HCT116 (cell line): Measurements from ENCODE around the gene JAG1. TPM values are rescaled to one million over a fixed set of nuclear protein-coding genes. Genes with fewer than 3 reads are reported as not detected.

ENCODE experiments used
- ATAC-seq: fragments of 200-7000 bp; cut with Tn5 transposase; 2 replicates; pipeline ENCODE4 v1.9.1; 2020; ENCODE audit warnings: mild to moderate bottlenecking, moderate library complexity
- BruUV-seq: library from RNA; stranded (reverse); fragments of 400-500 nt; replicated peaks from 2 replicates; lab custom pipeline; 2021; lab: Mats Ljungman, UMichigan
- CTCF ChIA-PET: fragments of 300-600 bp; sonication (Branson Sonifier 250); formaldehyde crosslinking; loops from one replicate; lab custom pipeline; 2021; ENCODE audit warnings: antibody characterized with exemption; lab: Charles Lee
- POLR2A ChIA-PET: fragments of 300-600, 350-600 bp; sonication (Branson Sonifier 250); formaldehyde crosslinking; loops from one replicate; lab custom pipeline; 2021; ENCODE audit warnings: antibody characterized with exemption; lab: Charles Lee
- RAD21 ChIA-PET, 2 experiments: fragments of 300-600 bp; sonication (Branson Sonifier 250); formaldehyde crosslinking; loops; one replicate each; lab custom pipeline; 2023; ENCODE audit warnings: low total read pairs in 2 of 2; ENCODE audit not compliant: uncharacterized antibody in 2 of 2, unreplicated experiment in 2 of 2, low non-redundant PET in 1 of 2; lab: Charles Lee
- DNase-seq: peaks from one replicate; pipeline ENCODE4 v3.0.0-alpha.2; 2010; ENCODE audit warnings: low read depth, low spot score
- H2AFZ ChIP-seq: fragments of 200-600 bp; shearing (Covaris generic), sonication (generic); 2 replicates; pipeline ENCODE4 v1.6.1; 2017; ENCODE audit warnings: low read depth, mixed run types, mixed read lengths, antibody characterized with exemption, low read length; ENCODE audit not compliant: poor library complexity, severe bottlenecking
- H3K27ac ChIP-seq: 2 replicates; pipeline ENCODE4 v1.5.1; 2012; ENCODE audit warnings: low read depth, low read length
- H3K27me3 ChIP-seq: fragments of 200-600 bp; sonication (generic); 2 replicates; pipeline ENCODE4 v1.6.1; 2016; ENCODE audit warnings: mixed run types, low read length, mixed read lengths; ENCODE audit not compliant: insufficient read depth
- H3K36me3 ChIP-seq, 2 experiments: fragments of 200-500 bp in 1 of 2; fragments of 200-600 bp in 1 of 2; sonication (Bioruptor generic) in 1 of 2; sonication (generic) in 1 of 2; 2 replicates each; pipeline versions ENCODE4 v1.5.1 to v1.6.1; 2014 to 2016; ENCODE audit warnings: low read length in 2 of 2, inconsistent platforms in 1 of 2, mixed read lengths in 1 of 2, mixed run types in 1 of 2; ENCODE audit not compliant: insufficient read depth in 2 of 2, control insufficient read depth in 1 of 2
- H3K4me1 ChIP-seq, 2 experiments: fragments of 200-600 bp in 1 of 2; sonication (generic) in 1 of 2; 2 replicates each; pipeline versions ENCODE4 v1.5.1 to v1.6.1; 2012 to 2017; ENCODE audit warnings: low read length in 2 of 2, inconsistent platforms in 1 of 2, mild to moderate bottlenecking in 1 of 2, mixed read lengths in 1 of 2, mixed run types in 1 of 2, moderate library complexity in 1 of 2; ENCODE audit not compliant: insufficient read depth in 2 of 2, control insufficient read depth in 1 of 2
- H3K4me2 ChIP-seq: fragments of 200-600 bp; sonication (generic); 2 replicates; pipeline ENCODE4 v1.6.1; 2017; ENCODE audit warnings: mixed run types, low read length, mixed read lengths
- H3K4me3 ChIP-seq, 2 experiments: fragments of 200-600 bp in 1 of 2; sonication (generic) in 1 of 2; replicated peaks in 1 of 2; 2 replicates each; pipeline ENCODE4 v1.5.1; 2011 to 2016; ENCODE audit warnings: low read length in 2 of 2, control low read depth in 1 of 2, low read depth in 1 of 2, mild to moderate bottlenecking in 1 of 2, mixed read lengths in 1 of 2, mixed run types in 1 of 2
- H3K79me2 ChIP-seq: fragments of 200-600 bp; sonication (generic); 2 replicates; pipeline ENCODE4 v1.6.1; 2017; ENCODE audit warnings: mild to moderate bottlenecking, mixed run types, low read length, moderate library complexity, mixed read lengths; ENCODE audit not compliant: insufficient read depth
- H3K9ac ChIP-seq: fragments of 200-600 bp; sonication (generic); 2 replicates; pipeline ENCODE4 v1.6.1; 2016; ENCODE audit warnings: low read length, mixed read lengths
- H3K9me2 ChIP-seq: fragments of 200-600 bp; sonication (generic), shearing (Covaris generic); 2 replicates; pipeline ENCODE4 v1.6.1; 2017; ENCODE audit warnings: mixed run types, mild to moderate bottlenecking, moderate library complexity; ENCODE audit not compliant: insufficient read depth
- H3K9me3 ChIP-seq, 2 experiments: fragments of 200-500 bp in 1 of 2; fragments of 200-600 bp in 1 of 2; sonication (Bioruptor generic) in 1 of 2; sonication (generic) in 1 of 2; 2 replicates each; pipeline ENCODE4 v1.6.1; 2014 to 2017; ENCODE audit warnings: low read length in 2 of 2, mixed read lengths in 2 of 2, inconsistent platforms in 1 of 2, low read depth in 1 of 2, mild to moderate bottlenecking in 1 of 2, mixed run types in 1 of 2, moderate library complexity in 1 of 2; ENCODE audit not compliant: control insufficient read depth in 1 of 2, insufficient read depth in 1 of 2
- H4K20me1 ChIP-seq: fragments of 200-600 bp; sonication (generic), shearing (Covaris generic); 2 replicates; pipeline ENCODE4 v1.6.1; 2017; ENCODE audit warnings: mixed run types, mild to moderate bottlenecking, moderate library complexity; ENCODE audit not compliant: insufficient read depth
- CBX3 ChIP-seq: IDR thresholded peaks from 2 replicates; pipeline ENCODE4 v1.6.1; 2012; ENCODE audit warnings: low read depth
- CEBPB ChIP-seq: IDR thresholded peaks from 2 replicates; pipeline ENCODE4 v1.6.1; 2012; ENCODE audit warnings: low read depth
- EGR1 ChIP-seq: IDR thresholded peaks from 2 replicates; pipeline ENCODE4 v1.6.1; 2012; ENCODE audit warnings: low read depth
- ELF1 ChIP-seq: IDR thresholded peaks from 2 replicates; pipeline ENCODE4 v1.6.1; 2012; ENCODE audit warnings: low read depth, borderline replicate concordance
- FOSL1 ChIP-seq: IDR thresholded peaks from 2 replicates; pipeline ENCODE4 v1.6.1; 2012; ENCODE audit warnings: low read depth
- JUND ChIP-seq: IDR thresholded peaks from 2 replicates; pipeline ENCODE4 v1.6.1; 2012
- SP1 ChIP-seq: IDR thresholded peaks from 2 replicates; pipeline ENCODE4 v1.6.1; 2012; ENCODE audit warnings: low read depth
- YY1 ChIP-seq: IDR thresholded peaks from 2 replicates; pipeline ENCODE4 v1.6.1; 2011; ENCODE audit warnings: low read length, low read depth, moderate library complexity, mild to moderate bottlenecking; ENCODE audit not compliant: insufficient replicate concordance; ENCODE audit errors: extremely low read depth
- ZFX ChIP-seq: fragments of 450-650 bp; IDR thresholded peaks from 2 replicates; pipeline ENCODE4 v1.6.1; 2017
- intact Hi-C: fragments of 100-400 bp; cut with micrococcal nuclease; formaldehyde crosslinking; loops from 2 replicates; pipeline ENCODE4 v1.10.0; 2022
- total RNA-seq: library from RNA; stranded (reverse); gene quantifications from one replicate; pipeline ENCODE4 v1.2.1, GENCODE V29; 2021; ENCODE audit not compliant: unreplicated experiment
- TF ChIP-seq, protein P1 (sequence below): IDR thresholded peaks from 2 replicates; pipeline ENCODE4 v1.6.1; 2012
- TF ChIP-seq, protein P2 (sequence below): IDR thresholded peaks from 2 replicates; pipeline ENCODE4 v1.6.1; 2011; ENCODE audit warnings: mild to moderate bottlenecking, low read length, moderate library complexity; ENCODE audit not compliant: insufficient replicate concordance; ENCODE audit errors: extremely low read depth
- TF ChIP-seq, protein P3 (sequence below): IDR thresholded peaks from 2 replicates; pipeline ENCODE4 v1.6.1; 2012; ENCODE audit warnings: low read depth

JAG1 gene
- total RNA-seq, 1 experiment from 2014 or later = 31.9 TPM

DNA sequence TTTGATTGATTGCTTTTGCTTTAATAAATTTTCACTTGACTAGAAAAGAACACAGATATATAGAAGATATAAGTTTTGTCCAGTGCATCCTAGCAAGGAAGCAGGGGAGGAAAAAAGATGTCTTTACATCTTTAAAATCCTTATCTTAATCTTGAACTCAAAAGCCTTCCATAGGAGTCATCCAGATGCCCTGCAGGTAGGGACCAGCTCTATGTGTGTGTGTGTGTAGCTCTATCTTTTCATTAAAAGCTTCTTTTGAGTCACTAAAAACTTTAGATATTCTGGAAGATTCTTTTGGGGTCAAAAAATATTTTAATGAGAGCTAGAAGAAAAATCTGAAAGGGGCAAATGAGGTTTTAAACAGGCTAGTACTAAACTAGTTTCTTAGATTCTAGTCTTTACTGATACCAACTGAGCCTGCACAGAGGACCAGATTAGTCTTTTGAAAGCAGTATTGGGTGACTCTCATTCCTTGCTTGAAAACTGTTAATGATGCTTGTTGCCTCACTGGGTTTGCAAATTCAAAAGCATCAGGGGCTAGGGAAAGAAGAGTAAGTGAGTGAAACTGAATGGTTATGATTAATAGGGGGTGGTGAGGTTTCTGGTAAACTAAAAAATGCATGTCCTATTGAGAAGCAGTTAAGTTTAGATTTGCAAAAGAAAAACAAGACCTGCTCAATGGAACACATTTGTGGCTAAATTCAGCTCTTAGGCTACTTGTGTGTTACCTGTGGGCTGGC, 40.6 kb upstream of the JAG1 start:
- Histone ChIP-seq H4K20me1 (no peaks in the 10 kb centered on the region), H3K4me2 (peak overlapping the region; percentile 48; the same call in 1 of the 2 replicates), H3K4me3 (no peak overlapping the region), H2AFZ (peak overlapping the region; percentile 60), H3K4me1 (peaks cover 8 to 12% of the 10 kb centered on the region in 2 experiments; a peak in 3 of 4 replicates), H3K27me3 (no peaks in the 10 kb centered on the region), H3K9me3 (no peaks in the 10 kb centered on the region), H3K36me3 (no peaks in the 10 kb centered on the region), H3K9me2 (no peaks in the 10 kb centered on the region)
- POLR2A ChIA-PET = interaction anchor here (1.3 kb wide), 1 partner anchor 9 kb away, joined by 4 read pairs; no protein-coding TSS in a partner anchor
- CTCF ChIA-PET = no interaction called here
- TF ChIP-seq, protein P1, sequence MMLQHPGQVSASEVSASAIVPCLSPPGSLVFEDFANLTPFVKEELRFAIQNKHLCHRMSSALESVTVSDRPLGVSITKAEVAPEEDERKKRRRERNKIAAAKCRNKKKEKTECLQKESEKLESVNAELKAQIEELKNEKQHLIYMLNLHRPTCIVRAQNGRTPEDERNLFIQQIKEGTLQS = no peak
- no peak for TF ChIP-seq FOSL1
- TF ChIP-seq CEBPB = no peak
- no peak for TF ChIP-seq EGR1
- no peak for TF ChIP-seq CBX3
- TF ChIP-seq, protein P2, sequence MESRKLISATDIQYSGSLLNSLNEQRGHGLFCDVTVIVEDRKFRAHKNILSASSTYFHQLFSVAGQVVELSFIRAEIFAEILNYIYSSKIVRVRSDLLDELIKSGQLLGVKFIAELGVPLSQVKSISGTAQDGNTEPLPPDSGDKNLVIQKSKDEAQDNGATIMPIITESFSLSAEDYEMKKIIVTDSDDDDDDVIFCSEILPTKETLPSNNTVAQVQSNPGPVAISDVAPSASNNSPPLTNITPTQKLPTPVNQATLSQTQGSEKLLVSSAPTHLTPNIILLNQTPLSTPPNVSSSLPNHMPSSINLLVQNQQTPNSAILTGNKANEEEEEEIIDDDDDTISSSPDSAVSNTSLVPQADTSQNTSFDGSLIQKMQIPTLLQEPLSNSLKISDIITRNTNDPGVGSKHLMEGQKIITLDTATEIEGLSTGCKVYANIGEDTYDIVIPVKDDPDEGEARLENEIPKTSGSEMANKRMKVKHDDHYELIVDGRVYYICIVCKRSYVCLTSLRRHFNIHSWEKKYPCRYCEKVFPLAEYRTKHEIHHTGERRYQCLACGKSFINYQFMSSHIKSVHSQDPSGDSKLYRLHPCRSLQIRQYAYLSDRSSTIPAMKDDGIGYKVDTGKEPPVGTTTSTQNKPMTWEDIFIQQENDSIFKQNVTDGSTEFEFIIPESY = no peak
- TF ChIP-seq SP1 = no peak
- no peak for TF ChIP-seq JUND
- no peak for TF ChIP-seq YY1
- TF ChIP-seq, protein P3, sequence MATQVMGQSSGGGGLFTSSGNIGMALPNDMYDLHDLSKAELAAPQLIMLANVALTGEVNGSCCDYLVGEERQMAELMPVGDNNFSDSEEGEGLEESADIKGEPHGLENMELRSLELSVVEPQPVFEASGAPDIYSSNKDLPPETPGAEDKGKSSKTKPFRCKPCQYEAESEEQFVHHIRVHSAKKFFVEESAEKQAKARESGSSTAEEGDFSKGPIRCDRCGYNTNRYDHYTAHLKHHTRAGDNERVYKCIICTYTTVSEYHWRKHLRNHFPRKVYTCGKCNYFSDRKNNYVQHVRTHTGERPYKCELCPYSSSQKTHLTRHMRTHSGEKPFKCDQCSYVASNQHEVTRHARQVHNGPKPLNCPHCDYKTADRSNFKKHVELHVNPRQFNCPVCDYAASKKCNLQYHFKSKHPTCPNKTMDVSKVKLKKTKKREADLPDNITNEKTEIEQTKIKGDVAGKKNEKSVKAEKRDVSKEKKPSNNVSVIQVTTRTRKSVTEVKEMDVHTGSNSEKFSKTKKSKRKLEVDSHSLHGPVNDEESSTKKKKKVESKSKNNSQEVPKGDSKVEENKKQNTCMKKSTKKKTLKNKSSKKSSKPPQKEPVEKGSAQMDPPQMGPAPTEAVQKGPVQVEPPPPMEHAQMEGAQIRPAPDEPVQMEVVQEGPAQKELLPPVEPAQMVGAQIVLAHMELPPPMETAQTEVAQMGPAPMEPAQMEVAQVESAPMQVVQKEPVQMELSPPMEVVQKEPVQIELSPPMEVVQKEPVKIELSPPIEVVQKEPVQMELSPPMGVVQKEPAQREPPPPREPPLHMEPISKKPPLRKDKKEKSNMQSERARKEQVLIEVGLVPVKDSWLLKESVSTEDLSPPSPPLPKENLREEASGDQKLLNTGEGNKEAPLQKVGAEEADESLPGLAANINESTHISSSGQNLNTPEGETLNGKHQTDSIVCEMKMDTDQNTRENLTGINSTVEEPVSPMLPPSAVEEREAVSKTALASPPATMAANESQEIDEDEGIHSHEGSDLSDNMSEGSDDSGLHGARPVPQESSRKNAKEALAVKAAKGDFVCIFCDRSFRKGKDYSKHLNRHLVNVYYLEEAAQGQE = no peak
- no peak for TF ChIP-seq ELF1
- no peak for TF ChIP-seq ZFX
- TF ChIP-seq, all 23 proteins: peak for 0
- Histone ChIP-seq H3K27ac (no peak overlapping the region), H3K79me2 (no peaks in the 10 kb centered on the region), H3K9ac (no peak overlapping the region)
- BruUV-seq = no TSS peak
- RAD21 ChIA-PET = no interaction called here
- ATAC-seq (no peak), DNase-seq (no peak)
- intact Hi-C loops = no loop called here
